Activated B cell treated with CpG ODN at 0.5 μM for 24 hours (primary cell): ENCODE results near the gene ETV6. TPM values are rescaled to one million over a fixed set of nuclear protein-coding genes. Genes with fewer than 3 reads are reported as not detected.

Experiments
- ATAC-seq: fragments of 200-7000 bp; cut with Tn5 transposase; one replicate; pipeline ENCODE4 v1.10.0; 2021; ENCODE audit warnings: low read depth, mild to moderate bottlenecking, moderate library complexity
- CTCF ChIA-PET: fragments of 350-600 bp; sonication (Branson Sonifier 250); formaldehyde crosslinking; loops from one replicate; lab custom pipeline; 2021; ENCODE audit warnings: antibody characterized with exemption; lab: Charles Lee
- POLR2A ChIA-PET: fragments of 350-600 bp; sonication (Branson Sonifier 250); formaldehyde crosslinking; loops from one replicate; lab custom pipeline; 2021; ENCODE audit warnings: antibody characterized with exemption; lab: Charles Lee
- DNase-seq: peaks from one replicate; pipeline ENCODE4 v3.0.0; 2022
- H3K27ac Mint-ChIP-seq: one replicate; pipeline ENCODE4 v1.8.0; 2020; ENCODE audit warnings: mixed read lengths
- H3K27me3 Mint-ChIP-seq: one replicate; pipeline ENCODE4 v1.8.0; 2021; ENCODE audit warnings: mixed read lengths
- H3K36me3 Mint-ChIP-seq: one replicate; pipeline ENCODE4 v1.8.0; 2021; ENCODE audit warnings: low read depth, mixed read lengths
- H3K4me1 Mint-ChIP-seq: one replicate; pipeline ENCODE4 v1.8.0; 2021; ENCODE audit warnings: mixed read lengths
- H3K4me3 Mint-ChIP-seq: one replicate; pipeline ENCODE4 v1.8.0; 2020; ENCODE audit warnings: mild to moderate bottlenecking, mixed read lengths
- H3K9me3 Mint-ChIP-seq: one replicate; pipeline ENCODE4 v1.8.0; 2020; ENCODE audit warnings: mixed read lengths
- intact Hi-C: fragments of 100-400 bp; cut with micrococcal nuclease; formaldehyde crosslinking; loops from one replicate; pipeline ENCODE4 v1.15.1; 2024
- total RNA-seq: library from RNA; stranded (reverse); gene quantifications from 2 replicates; pipeline ENCODE4 v1.2.3, GENCODE V29; 2022
- TF ChIP-seq, protein P1 (sequence below): fragments of 200-600 bp; IDR thresholded peaks from one replicate; pipeline ENCODE4 v1.8.0; 2022; ENCODE audit warnings: antibody characterized with exemption, mild to moderate bottlenecking

ETV6 gene
- total RNA-seq, 1 donor from 2014 or later, result 130 TPM

DNA sequence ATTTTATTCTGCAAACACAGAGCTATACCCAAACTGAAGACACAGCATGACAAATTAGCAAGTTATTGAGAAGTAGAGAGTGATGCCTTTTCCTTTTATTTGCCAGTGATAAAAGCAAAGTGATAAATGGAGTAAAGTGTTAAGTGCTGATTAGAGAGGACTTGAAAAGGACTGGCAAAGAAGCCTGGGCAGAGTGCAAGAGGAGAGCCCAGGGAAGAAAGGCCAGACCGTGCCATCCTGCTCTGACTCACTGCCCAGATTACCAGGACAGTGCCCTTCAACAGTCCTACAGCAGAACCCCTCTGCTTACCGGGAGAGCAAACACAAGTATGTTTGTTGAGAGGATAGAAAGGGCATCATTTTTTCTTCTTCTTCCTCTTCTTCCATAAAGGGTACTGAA, 106.5 kb downstream of the ETV6 start:
- intact Hi-C loops, result no loop called here
- ATAC-seq (no peak), DNase-seq (no peak)
- H3K36me3 Mint-ChIP-seq, result peaks cover 57% of the 10 kb centered on the region
- CTCF ChIA-PET, result no interaction called here
- H3K9me3 Mint-ChIP-seq, result no peaks in the 10 kb centered on the region
- peaks cover 72% of the 10 kb centered on the region for H3K4me1 Mint-ChIP-seq
- no peaks in the 10 kb centered on the region for H3K27me3 Mint-ChIP-seq
- TF ChIP-seq, protein P1, sequence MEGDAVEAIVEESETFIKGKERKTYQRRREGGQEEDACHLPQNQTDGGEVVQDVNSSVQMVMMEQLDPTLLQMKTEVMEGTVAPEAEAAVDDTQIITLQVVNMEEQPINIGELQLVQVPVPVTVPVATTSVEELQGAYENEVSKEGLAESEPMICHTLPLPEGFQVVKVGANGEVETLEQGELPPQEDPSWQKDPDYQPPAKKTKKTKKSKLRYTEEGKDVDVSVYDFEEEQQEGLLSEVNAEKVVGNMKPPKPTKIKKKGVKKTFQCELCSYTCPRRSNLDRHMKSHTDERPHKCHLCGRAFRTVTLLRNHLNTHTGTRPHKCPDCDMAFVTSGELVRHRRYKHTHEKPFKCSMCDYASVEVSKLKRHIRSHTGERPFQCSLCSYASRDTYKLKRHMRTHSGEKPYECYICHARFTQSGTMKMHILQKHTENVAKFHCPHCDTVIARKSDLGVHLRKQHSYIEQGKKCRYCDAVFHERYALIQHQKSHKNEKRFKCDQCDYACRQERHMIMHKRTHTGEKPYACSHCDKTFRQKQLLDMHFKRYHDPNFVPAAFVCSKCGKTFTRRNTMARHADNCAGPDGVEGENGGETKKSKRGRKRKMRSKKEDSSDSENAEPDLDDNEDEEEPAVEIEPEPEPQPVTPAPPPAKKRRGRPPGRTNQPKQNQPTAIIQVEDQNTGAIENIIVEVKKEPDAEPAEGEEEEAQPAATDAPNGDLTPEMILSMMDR, result no peak
- no peak overlapping the region for H3K4me3 Mint-ChIP-seq
- peak overlapping the region; percentile 37 for H3K27ac Mint-ChIP-seq
- POLR2A ChIA-PET, result interaction anchor here (1.0 to 2.6 kb wide), 3 partner anchors 8 to 57 kb away, joined by 4 to 6 read pairs (median 4); no protein-coding TSS in a partner anchor

DNA sequence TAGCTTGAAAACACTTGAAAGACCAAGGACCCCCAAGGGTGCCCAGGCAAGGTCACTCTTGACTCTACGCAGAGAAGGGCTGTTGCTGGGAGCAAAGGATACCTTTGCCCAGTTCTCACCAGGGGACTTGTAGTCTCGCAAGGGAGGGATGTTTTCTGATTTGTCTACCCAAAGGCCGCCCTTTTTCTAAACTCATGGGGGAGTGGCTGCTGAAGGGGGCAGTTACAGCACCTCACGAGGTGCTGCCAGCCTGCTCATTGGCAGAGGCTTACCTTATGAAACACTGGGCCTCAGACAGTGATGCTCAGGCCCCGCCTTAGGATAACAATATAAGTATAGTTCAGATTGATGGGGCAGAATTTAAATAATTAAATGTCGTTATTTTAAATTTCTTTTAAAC, 107.0 kb downstream of the ETV6 start:
- intact Hi-C loops, result no loop called here
- H3K4me3 Mint-ChIP-seq, result no peak overlapping the region
- TF ChIP-seq, protein P1, result no peak
- no peaks in the 10 kb centered on the region for H3K27me3 Mint-ChIP-seq
- ChIA-PET POLR2A (interaction anchor here (0.5 to 2.6 kb wide), 3 partner anchors 9 to 56 kb away, joined by 3 to 6 read pairs (median 4); no protein-coding TSS in a partner anchor), CTCF (no interaction called here)
- no peaks in the 10 kb centered on the region for H3K9me3 Mint-ChIP-seq
- peaks cover 55% of the 10 kb centered on the region for H3K36me3 Mint-ChIP-seq
- H3K4me1 Mint-ChIP-seq, result peaks cover 72% of the 10 kb centered on the region
- no peak overlapping the region for H3K27ac Mint-ChIP-seq
- DNase-seq (no peak), ATAC-seq (no peak)

DNA sequence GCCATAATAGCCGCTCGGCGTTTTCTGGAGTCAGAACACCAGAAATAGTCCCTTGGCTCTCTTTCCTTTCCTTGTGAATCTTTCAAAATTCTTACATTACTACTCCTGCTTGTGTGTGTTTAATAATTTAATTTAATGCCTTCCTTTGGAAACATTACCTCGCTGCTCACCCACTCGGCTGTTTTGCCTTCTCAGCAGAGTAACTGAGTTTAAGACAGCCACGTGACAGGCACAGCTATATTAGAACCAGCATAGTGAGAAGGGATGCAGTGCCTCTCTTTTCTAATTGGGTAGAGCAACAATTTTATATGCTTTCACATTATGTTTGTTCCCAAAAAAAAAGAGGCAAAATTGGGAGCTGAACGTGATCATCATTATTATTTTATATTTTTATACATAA, 107.6 kb downstream of the ETV6 start:
- H3K27me3 Mint-ChIP-seq, result no peaks in the 10 kb centered on the region
- H3K4me1 Mint-ChIP-seq, result peaks cover 72% of the 10 kb centered on the region
- H3K9me3 Mint-ChIP-seq, result no peaks in the 10 kb centered on the region
- peak overlapping the region; percentile 50 for H3K27ac Mint-ChIP-seq
- TF ChIP-seq, protein P1, result no peak
- ChIA-PET CTCF (no interaction called here), POLR2A (interaction anchor here (0.5 to 13.3 kb wide), 4 partner anchors 8 to 79 kb away, joined by 3 to 433 read pairs (median 102); no protein-coding TSS in a partner anchor)
- H3K36me3 Mint-ChIP-seq, result peaks cover 53% of the 10 kb centered on the region
- intact Hi-C loops, result no loop called here
- DNase-seq, result no peak
- no peak overlapping the region for H3K4me3 Mint-ChIP-seq
- ATAC-seq, result no peak

DNA sequence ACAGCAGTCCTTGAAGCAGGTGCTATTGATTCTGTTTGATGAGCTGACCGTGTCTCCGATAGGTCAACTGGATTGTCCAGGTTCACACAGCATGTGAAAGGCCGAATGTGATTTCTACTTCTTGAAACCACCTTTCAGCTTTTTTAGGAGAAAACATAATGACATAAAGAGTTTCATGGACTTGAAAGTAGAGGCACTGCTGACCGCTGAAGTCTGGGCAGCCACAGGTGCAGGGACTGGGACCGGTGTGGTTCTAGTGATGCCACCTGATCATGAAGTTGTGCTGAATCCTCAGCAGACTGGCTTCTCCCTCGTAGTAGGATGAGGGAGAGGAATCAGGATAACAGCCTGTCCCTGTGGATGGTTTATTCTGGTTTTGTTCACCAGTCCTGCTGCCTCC, 108.1 kb downstream of the ETV6 start:
- CTCF ChIA-PET, result interaction anchor here (2.6 kb wide), 1 partner anchor 276 kb away, joined by 15 read pairs; no protein-coding TSS in a partner anchor
- no peaks in the 10 kb centered on the region for H3K27me3 Mint-ChIP-seq
- H3K4me1 Mint-ChIP-seq, result peaks cover 72% of the 10 kb centered on the region
- POLR2A ChIA-PET, result interaction anchor here (2.1 to 13.3 kb wide), 4 partner anchors 12 to 252 kb away, joined by 7 to 433 read pairs (median 103); no protein-coding TSS in a partner anchor
- ATAC-seq (no peak), DNase-seq (no peak)
- peaks cover 50% of the 10 kb centered on the region for H3K36me3 Mint-ChIP-seq
- intact Hi-C loops, result no loop called here
- TF ChIP-seq, protein P1, result no peak
- H3K27ac Mint-ChIP-seq, result peak overlapping the region; percentile 91
- H3K9me3 Mint-ChIP-seq, result no peaks in the 10 kb centered on the region
- H3K4me3 Mint-ChIP-seq, result no peak overlapping the region

DNA sequence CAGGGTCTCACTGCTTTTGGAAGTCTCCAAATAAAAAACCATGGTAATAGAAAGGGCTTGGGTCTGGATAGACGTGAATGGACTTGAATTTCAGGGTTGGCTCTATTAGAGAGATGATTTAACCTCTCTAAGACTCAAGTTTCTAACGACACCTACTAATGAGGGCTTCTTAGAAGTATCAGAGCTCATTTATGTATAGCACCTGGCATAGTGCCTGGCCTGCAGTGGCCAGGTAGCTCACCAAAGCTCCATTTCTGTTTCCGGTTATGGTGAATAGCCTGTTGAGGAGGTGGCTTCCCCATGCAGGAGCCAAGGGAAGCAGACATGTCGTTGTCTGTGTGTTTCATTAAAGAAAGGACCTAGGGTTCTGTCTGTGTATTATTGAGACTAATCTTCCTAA, 108.6 kb downstream of the ETV6 start:
- Mint-ChIP-seq H3K4me1 (peaks cover 72% of the 10 kb centered on the region), H3K36me3 (peaks cover 45% of the 10 kb centered on the region), H3K27ac (peak overlapping the region; percentile 91), H3K4me3 (no peak overlapping the region), H3K27me3 (no peaks in the 10 kb centered on the region), H3K9me3 (no peaks in the 10 kb centered on the region)
- CTCF ChIA-PET, result interaction anchor here (1.2 to 2.6 kb wide), 2 partner anchors 12 to 275 kb away, joined by 4 to 15 read pairs; no protein-coding TSS in a partner anchor
- ATAC-seq (no peak), DNase-seq (no peak)
- TF ChIP-seq, protein P1, result no peak
- intact Hi-C loops, result no loop called here
- POLR2A ChIA-PET, result interaction anchor here (2.1 to 13.3 kb wide), 5 partner anchors 12 to 252 kb away, joined by 7 to 433 read pairs (median 29); partner anchors contain the start of gene ETV6
